HG02642 (cell line): ENCODE results near the gene PLXNA4.

ENCODE experiments used
- ATAC-seq: cut with Tn5 transposase; IDR thresholded peaks from one replicate; pipeline ENCODE4 v1.9.1; 2021; ENCODE audit warnings: mild to moderate bottlenecking; ENCODE audit not compliant: unreplicated experiment, poor library complexity

Gene PLXNA4

DNA sequence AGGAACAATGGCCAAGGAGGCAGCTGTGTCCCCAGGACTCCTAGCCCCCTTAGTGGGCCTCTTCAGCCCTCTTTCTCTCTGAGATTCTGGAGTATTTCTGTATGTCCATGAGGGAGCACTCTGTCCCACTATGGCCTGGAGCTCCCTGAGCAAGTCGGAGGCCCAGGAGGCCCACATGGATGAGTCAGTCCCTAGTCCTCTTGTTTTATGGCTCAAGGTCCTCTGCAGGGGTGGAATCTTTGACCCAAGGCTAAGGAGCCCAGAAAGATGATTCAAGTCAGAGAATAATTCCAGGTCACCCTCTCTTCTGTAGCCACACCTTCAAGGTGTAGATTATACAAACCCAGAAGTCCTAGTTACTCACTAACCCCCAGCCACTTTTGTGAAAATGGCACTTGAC is 125.6 kb downstream of the PLXNA4 start:
- ATAC-seq: no peak

DNA sequence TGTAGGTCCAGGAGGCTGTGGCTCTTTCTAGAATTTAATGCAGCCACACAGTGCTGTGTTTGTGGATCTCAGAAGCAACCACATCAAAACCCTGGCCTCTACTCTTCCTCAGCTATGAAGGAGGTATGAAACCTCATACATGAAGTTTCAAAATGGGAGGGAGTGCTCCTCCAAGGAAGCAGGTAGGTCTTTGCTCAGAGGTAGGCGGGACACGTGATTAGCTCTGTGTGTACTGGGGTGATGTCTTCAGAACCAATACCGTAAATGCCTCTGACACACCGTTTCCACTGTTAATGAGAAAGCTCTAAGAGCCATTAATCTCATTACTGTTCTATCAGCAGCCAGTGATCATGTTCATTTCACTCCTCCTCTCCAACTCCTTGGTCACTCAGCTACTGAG is 126.1 kb downstream of the PLXNA4 start:
- no peak for ATAC-seq

DNA sequence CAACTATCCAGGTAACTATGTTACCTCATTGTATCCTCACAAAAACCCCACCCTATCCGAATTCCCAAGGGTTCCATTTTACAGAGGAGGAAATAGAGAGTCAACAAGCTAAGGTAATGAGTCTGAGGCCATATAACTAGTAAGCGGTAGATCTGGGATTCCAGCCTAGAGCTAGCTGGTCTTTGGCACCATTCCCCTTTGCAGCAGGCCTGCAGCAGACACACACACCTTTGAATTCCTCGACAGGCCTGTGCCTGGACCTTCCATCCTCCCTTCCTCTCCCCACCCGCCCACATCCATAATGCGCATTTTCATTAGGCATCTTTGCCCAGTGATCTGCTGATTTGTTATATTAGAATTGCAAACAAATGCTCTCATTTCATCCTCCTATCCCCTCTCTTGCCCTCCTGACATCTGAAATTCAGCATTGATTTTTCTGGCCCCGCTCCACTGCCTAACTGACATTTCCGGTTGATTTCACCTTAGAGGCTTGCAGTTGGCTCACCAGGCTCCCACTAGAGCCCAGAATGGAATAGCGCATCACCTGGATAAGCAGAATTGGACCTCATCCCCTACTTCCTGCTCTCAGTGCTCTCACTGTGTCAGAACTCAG is 129.5 kb downstream of the PLXNA4 start:
- ATAC-seq: no peak

DNA sequence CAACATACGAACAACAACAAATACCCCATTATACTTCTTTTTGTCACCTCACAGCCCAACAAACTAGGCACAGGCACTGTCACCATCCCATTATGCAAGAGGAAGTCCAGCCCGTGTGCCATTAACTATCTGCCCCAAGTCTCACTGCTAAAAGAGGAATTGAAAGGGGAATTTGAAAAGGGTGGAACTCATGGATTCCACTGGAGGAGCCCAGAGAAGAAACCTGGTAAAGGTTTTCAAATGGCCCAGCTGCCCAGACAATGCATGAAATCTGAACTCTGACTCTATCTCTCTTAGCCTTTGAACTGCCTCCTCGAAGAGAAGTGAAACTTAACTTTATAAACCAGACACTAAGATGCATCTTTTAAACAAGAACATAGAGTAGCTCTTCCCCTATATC is 130.0 kb downstream of the PLXNA4 start:
- ATAC-seq: no peak

DNA sequence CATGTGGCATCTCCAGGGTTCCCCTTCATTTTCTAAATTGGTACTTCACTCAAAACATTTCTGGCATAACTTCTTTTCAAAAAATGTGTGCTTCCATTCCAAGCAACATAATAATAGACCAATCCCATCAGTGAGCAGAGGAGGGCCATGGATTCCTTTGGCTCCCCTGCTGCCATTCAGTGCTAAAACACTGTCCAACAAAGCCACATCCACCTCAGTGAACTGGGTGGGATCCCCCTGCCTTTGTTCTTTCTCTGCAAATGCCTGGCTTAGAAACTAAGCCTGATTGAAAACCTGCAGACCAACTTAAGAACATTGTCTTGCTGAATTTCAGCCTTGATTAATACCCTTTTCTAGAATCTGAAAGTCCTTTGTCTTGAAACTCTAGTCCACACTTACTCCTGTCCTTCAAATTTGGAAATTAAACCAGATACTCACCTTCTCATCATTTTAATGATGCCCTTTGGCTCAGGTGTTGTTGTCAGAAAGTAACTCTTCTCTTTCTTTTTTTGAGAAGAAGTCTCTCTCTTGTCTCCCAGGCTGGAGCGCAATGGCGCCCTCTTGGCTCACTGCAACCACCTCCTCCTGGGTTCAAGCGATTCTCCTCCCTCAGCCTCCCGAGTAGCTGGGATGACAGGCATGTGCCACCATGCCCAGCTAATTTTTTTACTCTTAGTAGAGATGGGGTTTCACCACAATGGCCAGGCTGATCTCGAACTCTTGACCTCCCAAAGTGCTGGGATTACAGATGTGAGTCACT is 132.3 kb downstream of the PLXNA4 start:
- no peak for ATAC-seq

DNA sequence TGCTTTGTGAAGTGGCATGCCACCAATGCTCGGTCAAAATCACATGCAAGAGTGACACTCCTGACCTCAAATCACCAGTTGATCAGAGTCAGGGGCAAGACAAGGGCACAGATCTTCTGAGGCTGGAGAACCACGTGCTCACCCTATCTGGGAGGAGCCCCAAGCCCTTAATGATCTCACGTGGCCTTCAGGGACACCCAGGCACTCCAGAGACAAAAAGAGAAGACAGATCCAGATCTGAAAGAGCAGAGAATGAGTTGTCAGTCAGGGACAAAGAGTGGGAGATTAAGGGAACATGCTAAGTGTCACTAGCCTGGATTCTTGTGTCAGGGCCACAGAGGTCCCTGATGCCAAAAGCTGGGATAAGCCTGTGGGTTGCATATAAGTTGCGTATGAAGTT is 134.3 kb downstream of the PLXNA4 start:
- no peak for ATAC-seq

DNA sequence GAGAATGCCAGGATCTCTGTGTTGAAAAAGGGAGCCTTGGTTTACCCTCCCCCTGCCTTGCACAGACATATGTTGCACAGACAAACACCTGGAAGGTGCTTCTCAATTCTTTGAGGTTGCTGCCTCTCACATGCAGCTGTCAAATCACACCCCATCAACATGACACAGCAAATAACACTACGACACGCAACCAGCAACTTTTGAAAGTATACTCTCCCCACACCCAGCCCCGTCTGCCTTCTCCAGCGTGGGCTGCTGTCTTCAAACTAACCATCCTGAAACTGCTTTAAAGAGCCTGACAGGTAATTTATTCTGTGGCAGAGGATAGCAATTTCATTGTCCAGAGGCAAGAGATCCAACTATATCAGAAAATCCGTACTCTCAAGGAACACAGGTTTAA is 136.1 kb downstream of the PLXNA4 start:
- ATAC-seq: no peak

DNA sequence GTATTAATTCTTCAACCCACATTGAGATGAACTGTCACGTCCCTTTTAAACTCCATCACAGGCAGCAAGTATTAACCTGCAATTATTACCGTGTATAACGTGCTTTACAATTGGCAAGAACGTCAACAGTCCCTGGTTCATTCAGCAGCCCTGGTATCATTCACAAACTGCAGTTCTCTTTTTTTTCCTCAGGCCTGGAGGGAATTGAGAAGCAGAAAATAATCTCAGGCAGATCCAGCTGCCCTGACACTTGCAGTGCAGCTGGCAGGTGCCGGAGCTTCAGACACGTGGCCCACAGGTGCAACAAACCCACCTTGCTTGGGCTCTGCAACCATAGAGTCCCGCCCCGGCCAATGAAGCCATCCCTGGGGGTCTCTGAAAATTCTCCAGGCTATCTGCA is 137.3 kb downstream of the PLXNA4 start:
- no peak for ATAC-seq

DNA sequence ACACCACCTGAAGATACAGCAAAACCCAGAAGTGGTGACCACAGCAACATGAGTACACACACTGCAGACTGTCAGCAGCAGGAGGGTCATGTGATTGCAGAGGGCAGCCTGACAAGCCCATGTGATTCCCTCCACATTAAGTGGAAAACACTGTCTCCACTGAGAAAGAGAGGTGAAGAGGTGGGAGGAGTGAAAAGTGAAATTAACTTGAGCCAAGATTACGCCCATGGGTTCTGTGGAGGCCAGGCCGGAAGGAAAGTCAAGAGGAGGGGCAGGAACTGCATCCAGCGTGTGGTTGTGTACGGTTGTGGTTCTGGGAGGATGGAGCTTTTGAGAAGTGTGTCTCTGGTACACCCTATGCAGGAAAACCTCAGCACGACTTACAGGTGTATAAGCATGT is 138.5 kb downstream of the PLXNA4 start:
- no peak for ATAC-seq

DNA sequence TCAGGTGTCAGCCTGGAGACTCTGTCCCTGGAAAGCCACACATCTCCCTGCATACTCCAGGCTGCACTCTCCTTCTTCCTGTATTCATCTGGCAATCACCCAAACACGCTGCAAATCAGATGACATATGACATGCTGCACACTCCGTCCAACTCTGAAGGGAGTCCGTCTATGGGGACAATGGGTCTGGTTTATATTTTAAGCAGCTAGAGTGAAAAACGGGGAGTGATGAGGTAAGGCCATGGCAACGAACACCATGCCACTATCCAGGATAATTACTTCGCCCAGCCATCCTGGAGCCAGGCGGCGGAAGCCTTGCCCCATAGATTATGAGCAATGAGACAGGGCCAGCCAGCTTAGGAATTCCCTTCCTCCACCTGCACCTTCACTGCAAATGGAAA is 140.1 kb downstream of the PLXNA4 start:
- no peak for ATAC-seq

DNA sequence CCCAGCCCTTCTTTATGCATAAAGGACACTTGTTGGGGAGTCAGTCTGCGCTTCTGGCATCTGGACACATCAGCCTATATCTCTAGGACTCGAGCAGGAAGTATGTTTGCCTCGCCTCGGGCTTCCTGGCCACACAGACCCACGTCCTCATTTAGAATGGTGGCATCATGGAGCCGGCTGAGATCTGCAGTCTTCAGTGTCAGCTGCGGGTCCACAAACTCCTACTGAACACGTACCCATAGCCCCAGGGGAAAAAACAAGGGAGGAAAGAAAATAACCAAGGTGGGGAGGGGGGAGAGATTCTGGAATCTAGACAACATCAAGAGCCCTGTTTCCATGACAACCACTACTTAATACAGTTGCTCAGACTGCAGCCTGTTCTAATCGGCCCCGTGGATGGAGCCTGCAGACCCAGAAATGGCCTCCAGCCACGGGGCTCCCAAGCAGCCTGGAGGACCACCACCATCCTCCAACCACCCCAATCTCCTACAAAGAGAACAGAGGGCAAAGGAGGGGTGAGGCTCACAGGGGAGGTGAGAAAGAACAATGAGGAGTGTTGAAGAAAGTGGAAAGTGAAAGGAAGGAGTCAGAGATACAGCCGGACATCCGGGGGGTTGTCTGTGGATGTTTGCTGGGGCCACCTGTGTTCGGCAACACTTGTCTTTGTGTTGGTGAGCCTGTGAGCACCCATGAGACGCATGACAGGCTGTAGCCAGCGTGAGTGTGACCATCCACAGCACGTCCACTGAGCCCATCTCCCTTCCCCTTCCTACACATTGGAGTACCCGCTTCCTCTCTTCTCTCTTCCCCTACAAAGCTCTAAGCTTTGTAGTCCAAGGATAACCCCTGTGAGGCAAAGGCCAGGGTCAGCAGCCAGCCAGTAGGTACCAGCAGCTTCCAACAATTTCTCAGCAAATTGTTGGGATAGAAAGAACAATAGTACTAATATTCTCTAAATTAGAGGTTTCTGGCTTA is 141.0 kb downstream of the PLXNA4 start:
- no peak for ATAC-seq

DNA sequence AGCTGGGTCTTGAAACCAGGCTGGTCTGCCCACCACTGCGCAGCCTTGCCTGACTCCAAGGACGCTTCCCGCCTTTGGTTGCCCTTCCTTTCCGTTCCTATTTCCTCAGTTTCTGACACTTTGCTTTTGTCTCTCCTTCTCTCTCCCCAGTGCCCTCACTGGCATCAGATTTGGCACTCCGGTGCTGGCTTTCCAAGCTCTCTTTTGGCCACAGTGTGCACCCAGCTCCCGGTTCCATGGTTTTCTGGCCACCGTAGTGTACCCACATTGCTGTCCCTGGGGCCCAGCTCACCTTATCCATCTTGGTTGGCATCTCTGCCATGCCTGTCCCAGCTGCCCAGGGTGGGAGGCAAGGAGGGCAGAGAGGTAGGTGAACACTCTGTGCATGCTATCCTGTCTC is 142.2 kb downstream of the PLXNA4 start:
- no peak for ATAC-seq

DNA sequence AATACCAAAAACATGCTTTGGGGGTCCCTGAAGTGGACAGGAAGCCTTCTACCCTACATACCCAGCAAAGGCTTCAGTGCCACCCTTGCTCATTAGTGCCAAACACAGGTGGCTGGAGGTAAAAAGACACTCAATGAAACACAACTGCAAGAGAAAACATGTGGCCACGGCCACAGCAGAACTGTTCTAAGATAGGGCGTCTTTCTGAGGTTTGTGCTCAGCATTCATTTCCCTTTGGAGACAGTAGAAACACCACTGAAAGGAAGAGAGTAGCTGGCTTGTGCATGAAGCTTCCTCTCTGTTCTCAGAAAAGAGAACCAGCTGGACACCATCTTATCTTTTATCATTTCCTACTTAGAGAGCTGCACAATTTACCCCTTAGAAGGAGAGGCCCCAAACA is 143.0 kb downstream of the PLXNA4 start:
- no peak for ATAC-seq

DNA sequence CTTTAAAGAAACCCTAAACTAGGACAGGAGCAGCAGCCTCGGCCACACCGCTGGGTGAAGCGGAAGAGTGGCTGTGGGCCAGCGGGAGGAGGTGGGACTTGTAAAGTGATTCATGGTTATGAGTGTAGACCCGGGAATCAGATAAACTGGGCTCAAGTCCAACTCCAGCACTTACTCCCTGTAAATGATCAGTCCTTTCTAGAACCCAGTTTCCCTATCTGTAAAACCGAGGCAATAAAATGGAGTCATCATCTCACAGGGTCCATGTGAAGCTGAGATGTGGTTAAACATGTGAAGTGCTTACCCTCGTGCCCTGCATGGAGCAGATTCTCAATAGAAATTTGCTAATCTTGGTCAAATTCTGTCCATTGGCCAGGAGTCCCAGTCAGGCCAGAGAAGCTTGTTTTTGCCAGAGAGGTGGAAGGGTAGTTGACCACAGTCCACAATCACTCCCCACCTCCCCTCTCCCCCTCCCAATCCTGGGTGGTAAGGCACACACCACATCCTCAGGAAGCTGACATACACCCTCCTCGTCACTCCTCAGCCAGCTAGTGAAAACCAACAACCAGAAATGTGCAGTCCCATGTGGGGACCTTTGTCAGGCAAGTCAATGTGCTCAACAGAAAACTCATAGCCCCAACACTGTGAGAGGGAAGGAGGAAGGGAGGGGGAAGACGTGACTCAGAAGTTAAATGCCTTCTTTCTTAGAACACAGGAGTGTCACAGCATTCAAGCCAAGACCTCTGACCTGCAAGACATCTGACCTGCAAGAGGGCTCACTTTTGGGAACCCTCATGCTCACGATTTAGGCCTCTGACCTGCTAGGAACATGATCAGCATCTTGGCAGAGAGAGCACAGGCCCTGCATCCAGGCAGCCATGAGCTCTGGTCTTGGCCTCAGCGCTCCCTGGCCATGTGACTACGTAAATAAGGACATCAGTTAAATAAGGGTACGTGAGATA is 145.1 kb downstream of the PLXNA4 start:
- no peak for ATAC-seq

DNA sequence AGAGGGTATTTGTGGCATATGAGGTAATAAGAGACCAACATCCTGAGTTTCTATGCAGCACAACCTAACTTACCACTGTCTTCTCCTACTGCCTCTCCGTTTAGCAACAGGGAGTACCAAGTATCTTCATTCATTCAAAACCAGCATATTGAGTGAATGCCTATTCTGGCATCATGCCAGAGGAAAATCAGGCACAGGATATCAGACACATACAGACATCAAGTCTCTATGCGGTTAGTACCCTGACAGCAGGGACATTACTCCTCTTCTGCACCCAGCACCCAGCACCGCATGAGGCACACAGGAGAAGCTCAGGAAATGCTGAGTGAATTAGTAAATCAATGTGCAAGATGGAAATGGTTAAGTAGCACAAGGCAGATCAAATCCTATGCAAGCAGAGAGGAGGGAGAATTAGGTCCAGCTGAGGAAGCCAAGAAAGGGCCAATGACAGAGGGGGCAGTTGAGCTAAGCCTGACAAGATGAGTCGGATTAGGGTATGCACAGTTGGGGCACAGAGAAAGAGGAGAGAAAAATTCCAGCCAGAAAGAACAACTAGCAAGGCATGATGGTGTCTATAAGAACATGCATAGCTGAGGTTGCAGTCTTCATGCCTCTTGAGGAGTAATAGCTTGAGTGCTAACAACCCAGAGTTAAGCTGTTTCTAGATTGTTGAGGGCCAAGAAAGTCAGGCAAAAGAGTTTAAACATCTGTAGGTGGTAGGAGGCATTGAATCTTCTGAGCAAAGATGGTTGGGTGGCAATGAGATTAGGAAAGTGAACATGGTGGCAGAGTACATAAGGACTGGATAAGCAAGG is 146.0 kb downstream of the PLXNA4 start:
- no peak for ATAC-seq

DNA sequence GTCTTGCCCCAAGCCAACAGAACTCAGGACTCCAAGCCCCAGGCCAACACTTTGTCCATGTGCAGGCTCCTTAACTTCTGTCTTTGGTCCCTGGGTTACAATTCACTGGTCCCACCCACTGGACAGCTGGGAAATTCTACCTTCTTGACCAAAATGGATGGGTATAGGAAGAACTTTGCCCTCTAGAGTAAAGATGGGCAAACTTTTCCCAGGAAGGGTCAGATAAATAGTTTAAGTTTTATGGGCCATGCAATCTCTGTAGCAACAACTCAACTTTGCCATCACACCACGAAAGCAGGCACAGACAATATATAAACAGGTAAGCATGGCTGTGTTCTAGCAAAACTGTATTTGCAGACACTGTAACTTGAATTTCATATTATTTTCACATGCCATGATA is 147.1 kb downstream of the PLXNA4 start:
- no peak for ATAC-seq

DNA sequence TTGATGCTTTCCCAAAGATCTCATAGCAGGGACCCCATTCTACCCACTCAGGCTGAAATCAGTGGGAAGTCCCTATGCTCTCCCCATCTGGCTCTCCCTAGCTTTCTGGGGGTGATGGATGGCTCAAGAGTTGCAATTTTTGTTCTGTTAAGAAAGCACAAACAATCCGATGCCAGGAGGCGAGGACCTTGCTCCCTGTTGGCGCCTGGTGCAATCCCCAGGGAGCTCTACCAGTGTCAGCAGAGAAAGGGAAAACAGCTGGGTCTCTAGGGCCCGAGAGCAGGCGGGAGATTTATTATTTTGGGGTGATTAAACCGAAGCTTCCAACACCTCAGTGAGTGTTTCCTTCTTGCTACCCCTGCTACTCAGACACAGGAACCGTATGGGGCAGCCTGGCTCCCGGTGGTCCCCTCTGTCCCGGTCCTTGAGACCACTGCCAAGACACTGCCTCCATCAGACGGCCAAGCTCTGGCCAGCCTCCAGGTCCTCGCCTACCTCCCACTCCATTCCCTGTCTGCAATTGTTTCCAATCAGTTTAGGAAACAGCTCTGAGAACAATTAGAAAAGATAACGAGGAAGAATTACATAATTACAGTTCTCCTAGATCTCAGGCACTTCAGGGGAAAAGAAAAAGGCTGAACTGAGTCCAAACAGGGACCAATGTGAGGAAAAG is 147.9 kb downstream of the PLXNA4 start:
- ATAC-seq: no peak

DNA sequence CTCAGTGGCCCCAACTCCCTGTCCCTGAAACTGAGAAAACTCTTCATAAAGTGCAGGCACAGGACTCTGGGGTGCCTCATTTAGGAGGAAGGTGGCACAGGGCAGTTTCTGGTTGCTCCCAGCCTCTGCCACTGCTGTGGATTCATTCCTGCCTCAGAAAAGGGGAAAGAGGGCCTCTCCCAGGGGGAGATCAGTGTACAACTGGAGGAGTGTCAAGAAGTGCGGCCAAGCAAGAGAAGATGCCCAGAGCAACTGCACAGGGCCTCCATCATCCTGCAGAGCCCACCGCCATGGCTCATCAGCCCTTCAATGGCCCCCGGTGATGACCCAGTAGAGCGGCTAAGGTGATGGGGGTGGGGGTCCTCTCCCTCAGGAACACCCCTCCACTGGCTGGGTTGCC is 150.3 kb downstream of the PLXNA4 start:
- ATAC-seq: no peak
